Neural progenitor cell (in vitro differentiated cells): ENCODE results near the gene CAMK1D. TPM values are rescaled to one million over a fixed set of nuclear protein-coding genes. Genes with fewer than 3 reads are reported as not detected.

ENCODE experiments used
- DNase-seq: peaks from one replicate; pipeline ENCODE4 v3.0.0-alpha.2; 2016; ENCODE audit warnings: low spot score
- H2AFZ ChIP-seq: fragments of 200-600 bp; sonication (generic); replicated peaks from 2 replicates; pipeline ENCODE4 v1.6.1; 2016; ENCODE audit warnings: antibody characterized with exemption
- H3F3A ChIP-seq: fragments of 200-600 bp; sonication (generic); 2 replicates; pipeline ENCODE4 v1.6.1; 2016; ENCODE audit warnings: antibody characterized with exemption, low read depth
- H3K27ac ChIP-seq: fragments of 200-600 bp; sonication (generic); 2 replicates; pipeline ENCODE4 v1.5.1; 2016; ENCODE audit warnings: mild to moderate bottlenecking
- H3K27me3 ChIP-seq: fragments of 200-600 bp; sonication (generic); 2 replicates; pipeline ENCODE4 v1.6.1; 2016; ENCODE audit warnings: mild to moderate bottlenecking, moderate library complexity
- H3K36me3 ChIP-seq: fragments of 200-600 bp; sonication (generic); 2 replicates; pipeline ENCODE4 v1.5.1; 2016
- H3K4me1 ChIP-seq: fragments of 200-600 bp; sonication (generic); 2 replicates; pipeline ENCODE4 v1.6.1; 2016; ENCODE audit warnings: mixed run types
- H3K4me2 ChIP-seq: fragments of 200-600 bp; sonication (generic); 2 replicates; pipeline ENCODE4 v1.6.1; 2016
- H3K4me3 ChIP-seq: fragments of 200-600 bp; sonication (generic); 2 replicates; pipeline ENCODE4 v1.5.1; 2016
- H3K79me2 ChIP-seq: fragments of 200-600 bp; sonication (generic); 2 replicates; pipeline ENCODE4 v1.6.1; 2016; ENCODE audit warnings: low read depth
- H3K9ac ChIP-seq: fragments of 200-600 bp; sonication (generic); 2 replicates; pipeline ENCODE4 v1.6.1; 2016
- H3K9me3 ChIP-seq: fragments of 200-600 bp; sonication (generic); 2 replicates; pipeline ENCODE4 v1.5.1; 2016; ENCODE audit warnings: low read depth
- H4K20me1 ChIP-seq: fragments of 200-600 bp; sonication (generic); 2 replicates; pipeline ENCODE4 v1.6.1; 2016; ENCODE audit warnings: low read depth
- H3K27ac Mint-ChIP-seq: 3 replicates; pipeline ENCODE4 v1.8.0; 2021; ENCODE audit warnings: mixed read lengths
- H3K27me3 Mint-ChIP-seq: 2 replicates; pipeline ENCODE4 v1.8.0; 2022; ENCODE audit warnings: low read depth, mild to moderate bottlenecking, inconsistent platforms, moderate library complexity, mixed read lengths; ENCODE audit not compliant: insufficient read depth
- H3K36me3 Mint-ChIP-seq: 3 replicates; pipeline ENCODE4 v1.8.0; 2021; ENCODE audit warnings: mixed read lengths
- H3K4me1 Mint-ChIP-seq: 3 replicates; pipeline ENCODE4 v1.8.0; 2021; ENCODE audit warnings: mixed read lengths
- H3K4me3 Mint-ChIP-seq: 3 replicates; pipeline ENCODE4 v1.8.0; 2021; ENCODE audit warnings: mild to moderate bottlenecking, moderate library complexity, mixed read lengths
- H3K9me3 Mint-ChIP-seq: 3 replicates; pipeline ENCODE4 v1.8.0; 2020; ENCODE audit warnings: mixed read lengths
- EZH2 ChIP-seq: fragments of 200-600 bp; sonication (generic); IDR thresholded peaks from 2 replicates; pipeline ENCODE4 v1.6.1; 2017; ENCODE audit warnings: antibody characterized with exemption, mild to moderate bottlenecking, moderate library complexity
- EZH2phosphoT487 ChIP-seq: fragments of 200-600 bp; sonication (generic); IDR thresholded peaks from 2 replicates; pipeline ENCODE4 v1.6.1; 2017; ENCODE audit warnings: antibody characterized with exemption
- total RNA-seq: library from RNA; depleted of rRNA; stranded (reverse); fragments of >200 nt; gene quantifications from 2 replicates; pipeline ENCODE4 v1.2.3, GENCODE V29; 2015; ENCODE audit warnings: low replicate concordance
- TF ChIP-seq, protein P1 (sequence below): fragments of 200-600 bp; sonication (generic); IDR thresholded peaks from 2 replicates; pipeline ENCODE4 v1.5.1; 2017; ENCODE audit warnings: antibody characterized with exemption, mild to moderate bottlenecking

Gene CAMK1D
- total RNA-seq, 1 donor from 2014 or later = 7.6 TPM

DNA sequence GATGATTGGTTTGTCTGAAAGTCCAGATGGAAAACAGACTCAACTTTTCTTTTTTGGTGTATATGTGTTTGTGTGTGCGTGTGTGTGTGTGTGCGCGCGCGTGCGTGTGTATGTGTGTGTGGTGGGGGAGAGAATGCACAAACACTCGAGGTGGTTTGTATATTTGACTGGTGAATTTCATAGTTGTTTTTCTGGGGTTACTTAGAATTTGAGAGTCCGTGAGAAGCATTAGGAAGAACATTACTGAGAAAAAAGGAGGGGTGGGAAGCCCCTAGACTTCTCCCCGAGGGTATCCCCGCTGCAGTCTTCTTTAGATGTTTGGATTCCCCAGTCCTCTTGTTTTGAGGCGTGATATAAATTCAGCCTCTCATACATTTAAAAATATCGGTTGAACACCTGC is 6.0 kb downstream of the CAMK1D start:
- peaks cover 49% of the 10 kb centered on the region for H4K20me1 ChIP-seq
- Mint-ChIP-seq H3K36me3 (no peaks in the 10 kb centered on the region), H3K27ac (no peak overlapping the region), H3K9me3 (peaks cover 3% of the 10 kb centered on the region), H3K4me3 (no peak overlapping the region), H3K4me1 (peaks cover 48% of the 10 kb centered on the region), H3K27me3 (peaks cover 10% of the 10 kb centered on the region)
- peaks cover 12% of the 10 kb centered on the region for H3F3A ChIP-seq
- peaks cover 18% of the 10 kb centered on the region for H3K27me3 ChIP-seq
- TF ChIP-seq EZH2phosphoT487 (no peak), EZH2 (no peak)
- TF ChIP-seq, protein P1, sequence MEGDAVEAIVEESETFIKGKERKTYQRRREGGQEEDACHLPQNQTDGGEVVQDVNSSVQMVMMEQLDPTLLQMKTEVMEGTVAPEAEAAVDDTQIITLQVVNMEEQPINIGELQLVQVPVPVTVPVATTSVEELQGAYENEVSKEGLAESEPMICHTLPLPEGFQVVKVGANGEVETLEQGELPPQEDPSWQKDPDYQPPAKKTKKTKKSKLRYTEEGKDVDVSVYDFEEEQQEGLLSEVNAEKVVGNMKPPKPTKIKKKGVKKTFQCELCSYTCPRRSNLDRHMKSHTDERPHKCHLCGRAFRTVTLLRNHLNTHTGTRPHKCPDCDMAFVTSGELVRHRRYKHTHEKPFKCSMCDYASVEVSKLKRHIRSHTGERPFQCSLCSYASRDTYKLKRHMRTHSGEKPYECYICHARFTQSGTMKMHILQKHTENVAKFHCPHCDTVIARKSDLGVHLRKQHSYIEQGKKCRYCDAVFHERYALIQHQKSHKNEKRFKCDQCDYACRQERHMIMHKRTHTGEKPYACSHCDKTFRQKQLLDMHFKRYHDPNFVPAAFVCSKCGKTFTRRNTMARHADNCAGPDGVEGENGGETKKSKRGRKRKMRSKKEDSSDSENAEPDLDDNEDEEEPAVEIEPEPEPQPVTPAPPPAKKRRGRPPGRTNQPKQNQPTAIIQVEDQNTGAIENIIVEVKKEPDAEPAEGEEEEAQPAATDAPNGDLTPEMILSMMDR = no peak
- peaks cover 29% of the 10 kb centered on the region for H3K4me1 ChIP-seq
- no peak for DNase-seq
- no peak overlapping the region for H2AFZ ChIP-seq
- no peaks in the 10 kb centered on the region for H3K9me3 ChIP-seq
- H3K27ac ChIP-seq = no peak overlapping the region
- H3K4me2 ChIP-seq = no peak overlapping the region
- no peak overlapping the region for H3K9ac ChIP-seq
- H3K79me2 ChIP-seq = no peaks in the 10 kb centered on the region
- H3K36me3 ChIP-seq = no peaks in the 10 kb centered on the region
- H3K4me3 ChIP-seq = no peak overlapping the region

DNA sequence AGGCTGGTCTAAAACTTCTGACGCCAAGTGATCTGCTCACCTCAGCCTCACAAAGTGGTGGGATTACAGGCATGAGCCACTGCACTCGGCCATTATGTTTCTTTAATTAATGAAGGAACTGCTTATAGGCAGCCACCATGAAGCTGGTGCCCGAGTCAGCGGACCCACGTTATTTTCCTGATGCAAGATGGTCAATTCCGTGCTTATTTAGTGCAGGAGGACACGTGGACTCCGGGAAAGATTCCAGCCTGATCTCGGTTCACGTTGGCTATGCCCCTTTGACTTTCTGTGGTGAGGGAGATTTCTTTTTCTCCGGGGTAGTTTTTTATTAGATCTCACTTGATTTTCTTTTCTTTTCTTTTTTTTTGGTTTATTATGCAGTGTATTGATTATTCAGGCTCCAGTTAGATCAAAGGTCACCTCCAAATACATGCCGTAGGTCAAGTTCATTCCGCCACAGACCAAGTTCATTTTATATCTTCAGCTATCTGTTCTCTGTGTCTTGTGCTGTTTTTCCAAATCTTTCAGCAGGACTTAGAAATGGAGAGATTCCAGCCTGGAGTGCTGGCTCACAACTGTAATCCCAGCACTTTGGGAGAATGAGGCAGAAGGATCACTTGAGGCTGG is 8.3 kb downstream of the CAMK1D start:
- no peak overlapping the region for H3K4me3 ChIP-seq
- H3F3A ChIP-seq = peaks cover 17% of the 10 kb centered on the region
- H3K36me3 ChIP-seq = no peaks in the 10 kb centered on the region
- no peak for DNase-seq
- no peaks in the 10 kb centered on the region for H3K79me2 ChIP-seq
- H3K9me3 Mint-ChIP-seq = peaks cover 7% of the 10 kb centered on the region
- H3K4me2 ChIP-seq = no peak overlapping the region
- peaks cover 26% of the 10 kb centered on the region for H3K4me1 ChIP-seq
- no peak overlapping the region for H3K27ac ChIP-seq
- H3K36me3 Mint-ChIP-seq = peaks cover 5% of the 10 kb centered on the region
- no peaks in the 10 kb centered on the region for H3K9me3 ChIP-seq
- no peak for TF ChIP-seq EZH2
- TF ChIP-seq, protein P1 = no peak
- TF ChIP-seq EZH2phosphoT487 = no peak
- no peak overlapping the region for H2AFZ ChIP-seq
- H3K27me3 ChIP-seq = no peaks in the 10 kb centered on the region
- no peak overlapping the region for H3K4me3 Mint-ChIP-seq
- H3K27me3 Mint-ChIP-seq = peaks cover 5% of the 10 kb centered on the region
- no peak overlapping the region for H3K9ac ChIP-seq
- no peak overlapping the region for H3K27ac Mint-ChIP-seq
- H3K4me1 Mint-ChIP-seq = peaks cover 51% of the 10 kb centered on the region
- peaks cover 39% of the 10 kb centered on the region for H4K20me1 ChIP-seq

DNA sequence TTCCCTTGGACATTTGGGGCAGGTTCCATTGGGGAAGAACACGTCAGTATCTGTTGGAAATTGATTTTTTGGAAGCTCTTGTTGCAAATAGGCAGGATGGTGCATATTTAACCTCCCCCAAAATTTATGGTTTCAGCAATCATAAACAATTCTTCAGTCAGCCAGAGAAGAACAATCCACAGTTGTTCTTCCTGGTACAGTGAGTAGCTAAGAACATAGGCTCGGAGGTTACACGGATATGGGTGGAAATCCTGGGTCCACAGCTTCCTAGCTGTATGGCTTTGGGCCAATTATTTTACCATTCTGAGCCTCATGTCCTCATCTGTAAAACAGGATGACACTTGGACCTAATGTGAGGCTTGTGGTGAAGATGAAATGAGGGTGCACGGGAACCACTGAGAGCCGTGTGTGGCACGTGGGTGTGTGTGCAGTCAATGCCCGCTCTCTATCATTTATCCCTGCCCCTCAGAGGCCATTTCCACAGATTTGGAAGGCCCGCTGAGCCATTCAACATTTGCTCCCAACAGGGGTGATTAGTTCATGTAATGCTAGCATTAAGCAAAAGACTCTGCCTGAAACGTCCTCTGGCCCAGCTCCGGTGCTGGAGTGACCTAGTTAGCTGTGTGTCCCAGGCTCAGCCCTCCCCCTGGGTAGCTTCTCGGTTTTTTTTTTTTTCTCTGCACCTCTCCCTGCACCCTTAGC is 9.7 kb downstream of the CAMK1D start:
- H3K27ac Mint-ChIP-seq = peak overlapping the region; percentile 11
- peaks cover 5% of the 10 kb centered on the region for H3K27me3 Mint-ChIP-seq
- Histone ChIP-seq H4K20me1 (peaks cover 36% of the 10 kb centered on the region), H3K9ac (no peak overlapping the region), H3K27me3 (no peaks in the 10 kb centered on the region), H3K4me3 (no peak overlapping the region), H3F3A (peaks cover 17% of the 10 kb centered on the region), H3K4me1 (peaks cover 26% of the 10 kb centered on the region), H3K79me2 (no peaks in the 10 kb centered on the region), H3K27ac (no peak overlapping the region), H3K36me3 (no peaks in the 10 kb centered on the region), H3K4me2 (peak overlapping the region; percentile 71), H2AFZ (no peak overlapping the region), H3K9me3 (no peaks in the 10 kb centered on the region)
- H3K9me3 Mint-ChIP-seq = peaks cover 5% of the 10 kb centered on the region
- H3K36me3 Mint-ChIP-seq = peaks cover 5% of the 10 kb centered on the region
- peak; percentile 30 for DNase-seq
- TF ChIP-seq, protein P1 = no peak
- TF ChIP-seq EZH2 (no peak), EZH2phosphoT487 (no peak)
- no peak overlapping the region for H3K4me3 Mint-ChIP-seq
- H3K4me1 Mint-ChIP-seq = peaks cover 48% of the 10 kb centered on the region
